Fibroblast of pulmonary artery (primary cell): Measurements from ENCODE around the gene TMEM139.
A peak's percentile ranks its signal among the peaks of the same experiment; 100 is the strongest.

ENCODE experiments used
- DNase-seq: peaks from one replicate; pipeline ENCODE4 v3.0.0-alpha.2; 2010; ENCODE audit warnings: low read depth
- H3K4me3 ChIP-seq: replicated peaks from 2 replicates; pipeline ENCODE4 v1.5.1; 2011; ENCODE audit warnings: low read depth, mild to moderate bottlenecking, control low read depth, low read length, moderate library complexity
- TF ChIP-seq, protein P1 (sequence below): IDR thresholded peaks from 2 replicates; pipeline ENCODE4 v1.5.1; 2011; ENCODE audit warnings: mild to moderate bottlenecking, control low read depth, low read length, inconsistent platforms; ENCODE audit errors: missing control alignments

Gene TMEM139

GRCh38 chr7:143304938-143305337, 20.2 kb downstream of the TMEM139 start:
- TF ChIP-seq, protein P1, sequence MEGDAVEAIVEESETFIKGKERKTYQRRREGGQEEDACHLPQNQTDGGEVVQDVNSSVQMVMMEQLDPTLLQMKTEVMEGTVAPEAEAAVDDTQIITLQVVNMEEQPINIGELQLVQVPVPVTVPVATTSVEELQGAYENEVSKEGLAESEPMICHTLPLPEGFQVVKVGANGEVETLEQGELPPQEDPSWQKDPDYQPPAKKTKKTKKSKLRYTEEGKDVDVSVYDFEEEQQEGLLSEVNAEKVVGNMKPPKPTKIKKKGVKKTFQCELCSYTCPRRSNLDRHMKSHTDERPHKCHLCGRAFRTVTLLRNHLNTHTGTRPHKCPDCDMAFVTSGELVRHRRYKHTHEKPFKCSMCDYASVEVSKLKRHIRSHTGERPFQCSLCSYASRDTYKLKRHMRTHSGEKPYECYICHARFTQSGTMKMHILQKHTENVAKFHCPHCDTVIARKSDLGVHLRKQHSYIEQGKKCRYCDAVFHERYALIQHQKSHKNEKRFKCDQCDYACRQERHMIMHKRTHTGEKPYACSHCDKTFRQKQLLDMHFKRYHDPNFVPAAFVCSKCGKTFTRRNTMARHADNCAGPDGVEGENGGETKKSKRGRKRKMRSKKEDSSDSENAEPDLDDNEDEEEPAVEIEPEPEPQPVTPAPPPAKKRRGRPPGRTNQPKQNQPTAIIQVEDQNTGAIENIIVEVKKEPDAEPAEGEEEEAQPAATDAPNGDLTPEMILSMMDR = no peak
- no peak overlapping the region for H3K4me3 ChIP-seq

GRCh38 chr7:143305423-143306070, 20.8 kb downstream of the TMEM139 start:
- TF ChIP-seq, protein P1 = peak; percentile 76

More at GRCh38 chr7:143304938-143305337, 20.2 kb downstream of the TMEM139 start:
- no peak for DNase-seq

DNA sequence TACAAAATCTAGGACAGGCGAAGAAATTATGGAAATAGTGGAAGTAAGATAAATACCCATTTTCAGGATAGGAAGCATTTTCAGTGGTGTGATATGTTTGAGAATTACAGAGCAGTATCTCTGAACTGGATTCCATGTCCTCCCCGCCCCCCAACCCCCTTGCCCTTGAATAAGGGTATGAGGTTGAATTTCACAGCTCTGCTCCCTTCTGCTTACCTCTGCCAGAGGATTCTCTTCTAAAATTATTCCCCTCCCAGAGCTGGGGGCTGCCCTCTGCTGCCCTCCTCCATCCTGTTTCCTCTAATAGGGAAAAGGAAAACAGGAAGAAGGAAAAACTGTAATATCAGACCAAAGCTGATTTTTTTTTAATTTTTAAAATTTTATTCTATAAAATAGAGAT, 23.9 kb downstream of the TMEM139 start:
- H3K4me3 ChIP-seq = no peak overlapping the region
- no peak for DNase-seq
- TF ChIP-seq, protein P1 = no peak

More at GRCh38 chr7:143305423-143306070, 20.8 kb downstream of the TMEM139 start:
- H3K4me3 ChIP-seq = no peak overlapping the region
- peak; percentile 69 for DNase-seq

- TF ChIP-seq, protein P1 = no peak
- no peak for DNase-seq
- H3K4me3 ChIP-seq = no peak overlapping the region
Observed at GRCh38 chr7:143314127-143314526, 29.4 kb downstream of the TMEM139 start.

GRCh38 chr7:143315776-143316175, 31.0 kb downstream of the TMEM139 start, which contains the start of gene CLCN1:
Gene CLCN1 (plus strand): TSS chr7:143316111. CDS start chr7:143316213, 102 bp downstream.
- no peak within 1 kb of the TSS for H3K4me3 ChIP-seq
- TF ChIP-seq, protein P1 = no peak
- no peak for DNase-seq

DNA sequence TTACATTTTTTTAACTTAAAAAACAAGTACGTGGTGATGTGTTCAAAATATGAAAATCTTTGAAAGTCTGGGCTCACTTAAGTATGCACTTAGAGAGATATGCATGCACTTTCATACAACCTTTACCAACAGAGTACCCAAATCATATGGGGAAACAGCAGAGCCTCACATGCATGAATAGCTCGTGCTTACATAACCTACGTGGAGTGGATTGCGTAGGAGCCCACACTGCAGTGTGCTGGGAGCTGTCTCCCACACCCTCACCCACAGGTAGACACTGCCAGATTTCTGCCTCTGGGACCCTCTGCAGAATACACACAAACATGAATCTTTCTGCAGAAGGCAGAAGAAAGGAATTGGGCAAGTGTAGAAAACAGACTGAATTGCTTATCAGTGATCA, 31.7 kb downstream of the TMEM139 start:
- TF ChIP-seq, protein P1 = no peak
- H3K4me3 ChIP-seq = no peak overlapping the region
- DNase-seq = no peak

GRCh38 chr7:143318661-143319060, 33.9 kb downstream of the TMEM139 start:
- DNase-seq = peak; percentile 39
- TF ChIP-seq, protein P1 = no peak
- no peak overlapping the region for H3K4me3 ChIP-seq
